SK-N-SH (cell line): ENCODE results near the gene LINGO4.

Experiments used
- CTCF ChIP-seq: fragments of 200-600 bp; sonication (generic); IDR thresholded peaks from 2 replicates; pipeline ENCODE4 v1.6.1; 2017; ENCODE audit warnings: antibody characterized with exemption, mild to moderate bottlenecking, moderate library complexity
- ELF1 ChIP-seq: IDR thresholded peaks from 2 replicates; pipeline ENCODE4 v1.4.0; 2012
- EP300 ChIP-seq, 2 experiments: IDR thresholded peaks; 2 replicates each; pipeline versions ENCODE4 v1.4.0 to v1.6.1; 2012; ENCODE audit warnings: borderline replicate concordance in 1 of 2, low read depth in 1 of 2, low read length in 1 of 2
- GATA2 ChIP-seq: sonication (generic); formaldehyde crosslinking; IDR thresholded peaks from 2 replicates; pipeline ENCODE4 v1.5.0; 2020; ENCODE audit warnings: mild to moderate bottlenecking, missing genetic modification reagents
- IRF3 ChIP-seq: fragments of 150-350 bp; IDR thresholded peaks from 2 replicates; pipeline ENCODE4 v1.6.1; 2016; ENCODE audit warnings: mild to moderate bottlenecking, low read depth, low read length
- MAX ChIP-seq: IDR thresholded peaks from 2 replicates; pipeline ENCODE4 v1.4.0; 2012; ENCODE audit warnings: low read depth
- NRF1 ChIP-seq: IDR thresholded peaks from 2 replicates; pipeline ENCODE4 v1.6.1; 2012; ENCODE audit warnings: low read depth, mild to moderate bottlenecking, low read length
- POLR2AphosphoS5 ChIP-seq: IDR thresholded peaks from 2 replicates; pipeline ENCODE4 v1.6.1; 2012; ENCODE audit warnings: low read depth, low read length
- RAD21 ChIP-seq: IDR thresholded peaks from 2 replicates; pipeline ENCODE4 v1.6.1; 2012; ENCODE audit warnings: mild to moderate bottlenecking, low read length
- SIN3A ChIP-seq: IDR thresholded peaks from 2 replicates; pipeline ENCODE4 v1.6.1; 2012; ENCODE audit warnings: low read depth, mild to moderate bottlenecking, low read length, moderate library complexity, borderline replicate concordance
- TAF1 ChIP-seq: IDR thresholded peaks from 2 replicates; pipeline ENCODE4 v1.6.1; 2012; ENCODE audit warnings: low read depth, mild to moderate bottlenecking, low read length, moderate library complexity, borderline replicate concordance
- USF2 ChIP-seq: fragments of 150-350 bp; IDR thresholded peaks from 2 replicates; pipeline ENCODE4 v1.6.1; 2017; ENCODE audit warnings: antibody characterized with exemption, low read length, low read depth, borderline replicate concordance

GRCh38 chr1:151813271-151813977, 8.2 kb upstream of the LINGO4 start:
- TF ChIP-seq CTCF (no peak), EP300 (IDR thresholded peaks at IDR 0.05; ENCODE audit: borderline replicate concordance in 1 of 2, low read depth in 1 of 2, low read length in 1 of 2) (no peak), POLR2AphosphoS5 (no peak), RAD21 (no peak), ELF1 (no peak), NRF1 (no peak), TAF1 (no peak), MAX (no peak), SIN3A (no peak), IRF3 (no peak), GATA2 (CRISPR knock-in tag) (no peak), USF2 (no peak)
